Measurements from ENCODE around the gene CFAP100. TPM values are rescaled to one million over a fixed set of nuclear protein-coding genes. Genes with fewer than 3 reads are reported as not detected.

The CFAP100 gene
- total and polyA plus RNA-seq, 12 donors, result not detected

DNA sequence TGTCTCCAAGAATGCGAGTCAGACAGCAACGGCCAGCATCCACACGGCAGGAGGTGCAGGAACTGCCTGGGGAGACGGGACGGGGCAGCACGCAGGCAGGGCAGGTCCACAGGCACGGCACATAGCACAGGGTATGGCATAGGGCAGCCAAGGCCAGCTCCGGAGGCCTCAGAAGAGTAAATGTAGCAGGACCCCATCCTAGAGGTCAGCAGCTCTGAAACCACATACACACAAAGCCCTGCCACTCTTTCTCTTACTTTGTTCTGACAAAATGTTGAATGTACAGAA, 54.1 kb downstream of the CFAP100 start:
- DNase-seq (no peak), ATAC-seq (peak in 1 of 8 donors; percentile 31)
- WGBS, 2 donors, result 87 to 90% methylated on average over 8 of the region's 8 CpGs
- peaks cover 0 to 15% (median 0%) of the 10 kb centered on the region in 9 donors for H3K4me1 ChIP-seq
- no peak overlapping the region for H3K27ac ChIP-seq
- H3K4me3 ChIP-seq, result no peak overlapping the region
- H3K27me3 ChIP-seq, result no peaks in the 10 kb centered on the region
- intact Hi-C loops (cut with DNase I), result no loop called here
- H3K9me3 ChIP-seq, result no peaks in the 10 kb centered on the region
- peaks cover 0 to 75% (median 17%) of the 10 kb centered on the region in 9 donors for H3K36me3 ChIP-seq
- TF ChIP-seq, protein P1, sequence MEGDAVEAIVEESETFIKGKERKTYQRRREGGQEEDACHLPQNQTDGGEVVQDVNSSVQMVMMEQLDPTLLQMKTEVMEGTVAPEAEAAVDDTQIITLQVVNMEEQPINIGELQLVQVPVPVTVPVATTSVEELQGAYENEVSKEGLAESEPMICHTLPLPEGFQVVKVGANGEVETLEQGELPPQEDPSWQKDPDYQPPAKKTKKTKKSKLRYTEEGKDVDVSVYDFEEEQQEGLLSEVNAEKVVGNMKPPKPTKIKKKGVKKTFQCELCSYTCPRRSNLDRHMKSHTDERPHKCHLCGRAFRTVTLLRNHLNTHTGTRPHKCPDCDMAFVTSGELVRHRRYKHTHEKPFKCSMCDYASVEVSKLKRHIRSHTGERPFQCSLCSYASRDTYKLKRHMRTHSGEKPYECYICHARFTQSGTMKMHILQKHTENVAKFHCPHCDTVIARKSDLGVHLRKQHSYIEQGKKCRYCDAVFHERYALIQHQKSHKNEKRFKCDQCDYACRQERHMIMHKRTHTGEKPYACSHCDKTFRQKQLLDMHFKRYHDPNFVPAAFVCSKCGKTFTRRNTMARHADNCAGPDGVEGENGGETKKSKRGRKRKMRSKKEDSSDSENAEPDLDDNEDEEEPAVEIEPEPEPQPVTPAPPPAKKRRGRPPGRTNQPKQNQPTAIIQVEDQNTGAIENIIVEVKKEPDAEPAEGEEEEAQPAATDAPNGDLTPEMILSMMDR (IDR thresholded peaks at IDR 0.05), result no peak

DNA sequence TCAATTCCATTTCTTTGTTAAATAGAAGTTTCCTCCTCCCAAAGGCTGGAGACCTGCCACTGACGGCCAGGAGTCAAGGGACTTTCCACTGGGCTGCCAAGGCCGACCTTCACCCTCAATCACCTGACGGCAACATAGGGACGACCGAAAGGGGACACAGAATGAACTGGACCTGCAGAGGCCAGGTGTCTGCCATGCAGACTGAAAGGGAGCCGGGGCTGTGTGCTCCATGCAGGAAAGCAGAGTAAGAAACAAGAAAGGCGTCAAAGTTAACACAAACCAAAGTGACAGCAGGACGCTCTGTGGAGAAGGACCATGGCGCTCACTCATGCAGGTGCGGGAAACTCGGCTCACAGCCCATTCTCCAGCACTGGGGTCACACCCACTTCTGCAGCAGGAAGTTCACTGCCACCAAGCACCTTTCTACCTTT, 54.9 kb downstream of the CFAP100 start:
- TF ChIP-seq, protein P1 (IDR thresholded peaks at IDR 0.05), result no peak
- peaks cover 0 to 83% (median 23%) of the 10 kb centered on the region in 9 donors for H3K36me3 ChIP-seq
- intact Hi-C loops (cut with DNase I), result no loop called here
- no peak for DNase-seq
- no peaks in the 10 kb centered on the region for H3K27me3 ChIP-seq
- no peak overlapping the region for H3K4me3 ChIP-seq
- ATAC-seq, result no peak
- H3K4me1 ChIP-seq, result peaks cover 0 to 15% (median 0%) of the 10 kb centered on the region in 9 donors
- WGBS, 2 donors, result 87 to 88% methylated on average over 11 of the region's 11 CpGs
- no peaks in the 10 kb centered on the region for H3K9me3 ChIP-seq
- H3K27ac ChIP-seq, result no peak overlapping the region

DNA sequence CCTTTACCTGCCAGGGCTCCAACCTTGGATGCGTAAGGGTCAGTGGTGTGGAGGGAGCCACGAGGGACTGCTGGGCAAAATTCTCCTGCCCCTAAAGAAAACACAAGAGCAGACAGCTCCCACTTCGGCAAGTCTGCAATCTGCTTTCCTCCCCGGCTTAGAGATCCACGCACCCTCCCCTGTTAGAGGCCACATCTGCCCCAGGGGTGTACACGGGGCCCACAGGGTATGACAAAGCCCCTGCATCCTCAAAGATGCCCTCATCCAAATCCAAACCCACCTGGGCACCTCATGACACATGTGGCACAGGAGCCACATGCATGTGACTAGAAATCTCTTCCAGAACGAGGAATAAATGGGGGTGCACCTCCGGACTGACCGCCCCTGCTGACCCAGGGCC, 55.5 kb downstream of the CFAP100 start:
- peaks cover 0 to 12% (median 2%) of the 10 kb centered on the region in 9 donors for H3K4me1 ChIP-seq
- TF ChIP-seq, protein P1 (IDR thresholded peaks at IDR 0.05), result no peak
- H3K4me3 ChIP-seq, result no peak overlapping the region
- intact Hi-C loops (cut with DNase I), result no loop called here
- no peak overlapping the region for H3K27ac ChIP-seq
- peaks cover 0 to 89% (median 23%) of the 10 kb centered on the region in 9 donors for H3K36me3 ChIP-seq
- no peaks in the 10 kb centered on the region for H3K27me3 ChIP-seq
- no peaks in the 10 kb centered on the region for H3K9me3 ChIP-seq
- DNase-seq, result no peak
- 77 to 80% methylated on average over 9 of the region's 9 CpGs for WGBS, 2 donors
- ATAC-seq, result no peak

DNA sequence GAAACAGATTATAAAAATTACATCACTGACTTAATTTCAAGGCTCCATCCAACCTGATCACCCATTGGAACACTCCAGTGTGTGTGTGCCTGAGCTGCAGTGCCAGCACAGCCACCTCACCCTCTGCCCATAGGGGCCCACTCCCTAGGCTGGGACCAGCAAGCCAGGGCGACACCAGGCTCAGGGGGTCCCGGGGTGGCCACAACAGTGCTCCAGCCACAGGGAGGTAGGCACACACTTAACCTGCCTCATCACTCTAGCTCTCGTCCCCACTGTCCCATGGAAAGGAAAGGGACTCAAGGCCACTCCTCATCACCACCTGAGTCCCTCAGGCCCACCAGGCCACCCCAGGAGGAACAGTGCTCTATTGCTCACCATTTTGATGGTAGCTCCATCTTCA, 56.0 kb downstream of the CFAP100 start:
- peaks cover 0 to 8% (median 2%) of the 10 kb centered on the region in 9 donors for H3K4me1 ChIP-seq
- no peaks in the 10 kb centered on the region for H3K27me3 ChIP-seq
- H3K4me3 ChIP-seq, result no peak overlapping the region
- intact Hi-C loops (cut with DNase I), result no loop called here
- H3K36me3 ChIP-seq, result peaks cover 0 to 89% (median 23%) of the 10 kb centered on the region in 9 donors
- DNase-seq (no peak), ATAC-seq (no peak)
- H3K27ac ChIP-seq, result no peak overlapping the region
- no peaks in the 10 kb centered on the region for H3K9me3 ChIP-seq
- TF ChIP-seq, protein P1 (IDR thresholded peaks at IDR 0.05), result no peak
- WGBS, 2 donors, result 93 to 98% methylated on average over 3 of the region's 3 CpGs
